Stimulated activated CD4-positive, alpha-beta T cell treated with anti-CD3 and anti-CD28 coated beads, Interleukin-12 subunit alpha, Interleukin-12 subunit beta, amount 100 ng/mL, for 4 hours (primary cell): ENCODE results near the gene CDH12.

Experiments
- DNase-seq: peaks from one replicate; pipeline ENCODE4 v3.0.0-alpha.2; 2020

The CDH12 gene

DNA sequence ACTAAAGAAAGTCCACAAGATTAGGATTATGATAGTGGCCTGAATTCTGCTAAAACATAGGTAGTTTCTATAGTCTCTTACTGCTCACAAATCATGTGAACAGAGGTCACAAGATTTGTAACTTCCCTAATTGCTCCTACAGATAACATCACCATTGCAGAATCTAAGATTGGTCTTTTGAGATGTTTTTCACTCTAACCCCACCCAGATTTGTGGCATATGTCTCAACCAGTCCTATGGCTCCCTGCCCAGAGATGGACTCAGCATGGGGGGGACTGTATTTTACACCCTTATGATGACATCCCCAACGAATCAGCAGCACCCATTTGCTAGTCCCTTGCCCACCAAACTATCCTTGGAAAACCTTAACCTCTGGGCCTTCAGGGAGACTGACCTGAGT lies 1046.2 kb downstream of the CDH12 start:
- no peak for DNase-seq

DNA sequence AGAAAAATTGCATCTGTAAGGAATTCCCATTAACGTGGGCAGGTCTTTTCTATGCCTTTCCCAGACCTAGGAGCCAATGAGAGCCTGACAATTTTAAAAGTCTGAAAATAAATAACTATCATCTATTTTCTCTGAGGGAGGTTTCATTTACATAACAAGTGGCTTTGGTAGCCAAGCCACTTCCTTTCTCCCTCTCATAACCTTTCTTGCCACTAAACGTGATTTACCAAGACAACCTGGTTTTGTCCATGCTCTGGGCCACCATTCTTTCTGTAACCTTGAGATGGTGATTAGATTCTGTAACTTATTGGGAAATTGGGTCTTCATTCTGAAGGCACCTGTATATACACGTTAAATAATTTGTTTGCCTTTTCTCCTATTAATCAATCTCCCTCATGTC lies 1046.9 kb downstream of the CDH12 start:
- DNase-seq, result no peak

DNA sequence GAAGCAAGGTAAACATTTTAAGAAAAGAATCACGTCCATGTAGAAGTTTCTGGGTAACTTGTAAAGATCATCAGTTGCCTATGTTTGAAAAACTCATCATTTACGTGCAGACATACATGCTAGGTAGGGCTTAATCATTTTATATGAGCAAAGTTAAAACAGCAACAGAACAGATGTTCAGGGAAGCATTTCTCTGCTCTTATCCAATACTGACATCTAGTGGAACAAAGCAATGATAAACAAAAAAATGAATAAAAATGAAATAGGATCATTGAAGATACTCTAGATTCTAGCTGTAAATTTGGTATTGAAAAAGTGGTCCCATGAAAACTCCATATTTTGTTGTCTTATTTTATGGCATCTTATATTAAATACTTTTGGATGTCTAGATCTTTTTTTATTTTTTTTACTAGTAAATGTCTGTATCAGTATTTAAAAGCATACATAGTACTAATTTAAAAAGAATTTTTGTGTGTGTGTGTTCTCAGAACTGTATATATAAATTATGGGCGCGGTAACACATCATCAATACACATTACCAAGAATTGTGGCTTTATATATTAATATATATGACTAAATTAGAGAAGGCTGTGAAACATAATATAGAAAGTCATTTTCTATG lies 1050.2 kb downstream of the CDH12 start:
- DNase-seq, result no peak

- DNase-seq, result no peak
Observed at GRCh38 chr5:21802100-21802499, 1051.0 kb downstream of the CDH12 start.

GRCh38 chr5:21792748-21793147 lies 1060.4 kb downstream of the CDH12 start:
- DNase-seq, result no peak

- DNase-seq, result no peak
Observed at GRCh38 chr5:21791304-21791703, 1061.8 kb downstream of the CDH12 start.

GRCh38 chr5:21784487-21784886 lies 1068.7 kb downstream of the CDH12 start:
- DNase-seq, result no peak

- DNase-seq, result no peak
Observed at GRCh38 chr5:21783074-21783679, 1070.0 kb downstream of the CDH12 start.

DNA sequence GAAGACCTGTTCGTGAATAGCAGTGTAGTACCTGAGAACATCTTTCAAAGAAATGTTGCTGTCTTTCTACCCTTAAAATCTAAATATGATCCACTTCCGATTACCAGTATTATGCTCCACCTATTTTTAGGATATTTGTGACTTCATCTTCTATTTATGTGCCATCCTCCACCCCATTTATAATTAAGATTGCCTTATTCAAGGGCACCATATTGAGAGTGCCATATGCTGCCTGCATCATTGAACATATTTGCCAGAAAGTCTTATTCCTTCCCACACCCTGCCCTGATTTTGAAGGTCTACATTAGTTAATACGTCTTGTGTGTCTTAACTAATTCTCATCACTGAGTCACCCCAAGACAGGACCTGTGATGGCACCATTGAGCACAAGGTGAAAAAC lies 1076.7 kb downstream of the CDH12 start:
- DNase-seq, result no peak

- no peak for DNase-seq
Observed at GRCh38 chr5:21774801-21775200, 1078.3 kb downstream of the CDH12 start.

DNA sequence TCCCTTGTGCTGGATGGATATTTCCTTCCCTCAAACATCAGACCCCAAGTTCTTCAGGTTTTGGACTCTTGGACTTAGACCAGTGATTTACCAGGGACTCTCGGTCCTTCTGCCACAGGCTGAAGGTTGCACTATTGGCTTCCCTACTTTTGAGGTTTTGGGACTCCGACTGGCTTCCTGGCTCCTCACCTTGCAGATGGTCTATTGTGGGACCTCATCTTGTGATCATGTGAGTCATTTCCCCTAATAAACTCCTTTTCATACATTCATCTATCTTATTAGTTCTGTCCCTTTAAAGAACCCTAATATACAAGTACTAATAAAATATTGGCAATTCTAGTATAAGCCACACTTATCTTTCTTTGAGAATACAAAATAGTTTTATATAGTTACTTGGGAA lies 1078.9 kb downstream of the CDH12 start:
- no peak for DNase-seq

DNA sequence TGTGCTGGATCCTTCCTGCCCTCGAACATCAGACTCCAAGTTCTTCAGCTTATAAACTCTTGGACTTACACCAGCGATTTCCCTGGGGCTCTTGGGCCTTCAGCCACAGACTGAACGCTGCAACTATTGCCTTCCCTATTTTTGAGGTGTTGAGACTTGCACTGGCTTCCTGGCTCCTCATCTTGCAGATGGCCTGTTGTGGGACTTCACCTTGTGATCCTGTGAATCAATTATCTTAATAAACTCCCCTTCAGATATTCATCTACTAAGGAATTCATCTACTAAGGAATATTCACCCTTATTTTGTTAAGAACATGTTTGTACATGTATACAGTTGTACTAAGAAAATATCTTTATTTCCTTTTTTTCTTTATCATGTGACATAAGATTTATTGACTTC lies 1079.7 kb downstream of the CDH12 start:
- DNase-seq, result no peak

GRCh38 chr5:21765406-21765805 lies 1087.7 kb downstream of the CDH12 start:
- no peak for DNase-seq

DNA sequence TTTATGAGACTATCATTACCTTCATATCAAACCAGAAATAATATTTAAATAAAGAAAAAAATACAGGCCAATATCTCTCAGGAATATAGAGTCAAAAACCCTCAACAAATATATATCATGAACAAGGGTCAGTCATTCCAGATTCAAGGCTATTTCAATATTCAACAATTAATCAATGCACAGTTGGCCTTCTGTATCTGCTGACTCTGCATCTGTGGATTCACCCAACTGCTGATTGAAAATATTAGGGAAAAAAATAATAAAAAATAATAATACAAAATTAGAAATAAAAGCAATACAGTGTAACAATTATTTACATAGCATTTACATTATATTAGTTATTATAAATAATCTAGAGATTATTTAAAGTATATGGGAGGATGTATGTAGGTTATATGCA lies 1114.0 kb downstream of the CDH12 start:
- no peak for DNase-seq

DNA sequence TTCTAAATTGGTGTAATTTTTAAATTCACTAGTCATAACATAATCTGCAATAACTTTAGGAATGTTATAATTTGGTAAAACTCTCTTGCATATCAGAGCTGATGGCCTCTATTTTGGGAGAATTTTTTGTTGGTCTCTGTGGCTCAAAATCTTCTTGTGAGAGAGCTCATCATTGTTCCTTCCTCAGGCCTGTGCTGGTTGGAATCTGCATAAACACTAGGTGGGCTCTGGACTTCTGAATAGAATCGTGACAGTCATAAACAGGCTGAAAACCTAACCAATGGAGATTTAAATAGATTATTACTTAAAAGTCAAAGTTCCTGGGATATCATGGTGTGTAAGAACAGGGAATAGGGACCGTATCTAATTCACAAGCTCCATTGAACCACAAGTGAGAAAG lies 1129.6 kb downstream of the CDH12 start:
- no peak for DNase-seq

DNA sequence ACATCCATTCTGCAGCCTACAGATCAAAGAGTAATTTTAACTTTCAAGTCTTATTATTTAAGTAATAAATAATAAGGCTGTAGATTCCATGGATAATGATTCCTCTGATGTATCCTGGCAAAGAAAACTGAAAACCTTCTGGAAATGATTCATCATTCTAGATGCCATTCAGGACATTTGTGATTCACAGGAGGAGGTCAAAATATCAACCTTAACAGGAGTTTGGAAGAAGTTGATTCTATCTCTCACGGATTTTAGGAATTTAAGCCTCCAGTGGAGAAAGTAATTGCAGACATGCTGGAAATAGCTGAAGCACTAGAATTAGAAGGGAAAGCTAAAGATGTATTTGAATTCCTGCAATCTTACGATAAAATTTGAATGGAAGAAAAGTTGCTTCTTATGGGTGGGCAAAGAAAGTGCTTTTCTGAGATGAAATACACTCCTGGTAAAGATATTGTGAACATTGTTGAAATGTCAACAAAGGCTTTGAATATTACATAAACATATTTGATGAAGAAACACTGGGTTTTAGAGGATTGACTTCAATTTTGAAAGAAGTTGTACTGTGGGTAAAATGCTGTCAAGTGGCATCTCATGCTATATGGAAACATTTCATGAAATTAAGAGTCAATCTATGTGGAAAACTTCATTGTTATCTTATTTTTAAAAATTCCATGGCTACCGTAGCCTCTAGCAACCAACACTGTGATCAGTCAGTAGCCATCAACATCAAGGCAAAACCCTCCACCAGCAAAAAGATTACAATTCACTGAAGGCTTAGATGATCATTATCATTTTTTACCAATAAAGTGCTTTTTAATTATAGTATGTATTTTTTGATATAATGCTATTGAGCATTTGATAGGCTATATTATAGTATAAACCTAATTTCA lies 1141.0 kb downstream of the CDH12 start:
- DNase-seq, result no peak

DNA sequence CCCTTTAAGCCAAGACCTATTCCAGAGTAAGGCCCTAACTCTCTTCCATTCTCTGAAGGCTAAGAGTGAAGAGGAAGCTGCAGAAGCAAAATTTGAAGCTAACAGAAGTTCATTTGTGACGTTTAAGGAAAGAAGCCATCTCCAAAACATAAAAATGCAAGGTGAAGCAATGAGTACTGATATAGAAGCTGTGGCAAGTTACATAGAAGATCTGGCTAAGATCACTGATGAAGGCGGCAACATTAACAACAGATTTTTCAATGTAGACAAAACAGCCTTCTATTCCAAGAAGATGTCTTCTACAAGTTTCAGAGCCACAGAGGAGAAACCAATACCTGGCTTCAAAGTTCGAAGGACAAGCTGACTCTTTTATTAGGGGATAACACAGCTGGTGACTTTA lies 1143.4 kb downstream of the CDH12 start:
- DNase-seq, result no peak

DNA sequence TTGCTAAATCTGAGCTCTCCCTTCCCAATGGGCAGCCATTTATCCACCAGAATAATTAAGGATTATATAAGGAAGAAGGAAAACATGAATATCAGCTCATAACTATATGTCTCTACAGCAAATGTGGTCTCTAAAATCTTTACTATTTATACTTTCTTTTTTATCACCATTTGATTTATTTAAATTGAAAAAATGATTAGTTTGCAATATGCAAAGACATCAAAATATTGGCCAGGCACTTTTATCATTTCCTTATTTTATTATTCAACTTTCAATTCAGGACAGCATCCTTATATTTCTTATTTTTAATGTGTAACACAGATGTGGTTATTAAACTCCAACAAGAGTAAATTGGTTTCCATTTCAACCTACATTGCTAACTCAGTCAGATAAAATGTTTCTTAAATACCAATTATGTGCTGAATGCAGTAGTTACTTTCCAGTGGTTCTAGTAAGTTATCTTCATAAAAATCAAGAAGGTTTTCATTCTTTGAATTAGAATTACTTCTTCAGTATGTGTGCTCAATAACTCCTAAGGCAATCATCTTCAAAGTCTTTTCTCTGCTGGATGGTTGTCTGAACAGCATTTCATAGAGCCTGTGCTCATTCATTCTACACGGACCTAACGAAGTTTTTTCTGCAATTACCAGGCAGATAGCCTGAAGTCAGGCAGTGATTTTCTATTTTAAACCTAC lies 1148.0 kb downstream of the CDH12 start:
- no peak for DNase-seq

GRCh38 chr5:21701317-21701716 lies 1151.8 kb downstream of the CDH12 start:
- DNase-seq, result no peak
